Right atrium auricular region (tissue), 2 donors: ENCODE results near the gene GPR65. TPM values are rescaled to one million over a fixed set of nuclear protein-coding genes. Genes with fewer than 3 reads are reported as not detected.

Experiments used
- DNase-seq: peaks from one replicate; pipeline ENCODE4 v3.0.0-alpha.2; 2019; ENCODE audit warnings: low spot score
- H3K27ac ChIP-seq, 2 donors: fragments of 200-600 bp; sonication (generic); 1 replicate in 1 of 2; 2 replicates in 1 of 2; pipeline ENCODE4 v1.5.1; 2016 to 2019
- H3K27me3 ChIP-seq, 2 donors: fragments of 200-600 bp; sonication (generic); one replicate each; pipeline versions ENCODE4 v1.5.1 to v1.6.0; 2017 to 2019
- H3K36me3 ChIP-seq: fragments of 200-600 bp; sonication (generic); one replicate; pipeline ENCODE4 v1.5.1; 2016
- H3K4me1 ChIP-seq, 2 donors: fragments of 200-600 bp; sonication (generic); one replicate each; pipeline versions ENCODE4 v1.5.1 to v1.6.0; 2017 to 2019
- H3K4me3 ChIP-seq, 2 donors: fragments of 200-600 bp; sonication (generic); 1 replicate in 1 of 2; 2 replicates in 1 of 2; pipeline ENCODE4 v1.5.1; 2017 to 2019; ENCODE audit warnings: mild to moderate bottlenecking in 1 of 2, moderate library complexity in 1 of 2
- H3K9me3 ChIP-seq, 2 donors: fragments of 200-600 bp; sonication (generic); one replicate each; pipeline ENCODE4 v1.5.1; 2019
- CTCF ChIP-seq, 2 donors: fragments of 200-600 bp; sonication (generic); IDR thresholded peaks; one replicate each; pipeline ENCODE4 v1.5.1; 2019; ENCODE audit warnings: antibody characterized with exemption in 2 of 2
- total RNA-seq, 2 donors: library from RNA; depleted of rRNA; stranded (reverse); fragments of >200 nt; gene quantifications; one replicate each; pipeline ENCODE4 v1.1.0, GENCODE V29; 2016

Gene GPR65
- total RNA-seq, 2 donors from 2014 or later = 0.26 to 1.3 TPM

- no peaks in the 10 kb centered on the region for H3K27me3 ChIP-seq
- no peaks in the 10 kb centered on the region for H3K36me3 ChIP-seq
- no peaks in the 10 kb centered on the region for H3K9me3 ChIP-seq
- DNase-seq = no peak
- no peak overlapping the region for H3K4me3 ChIP-seq
- no peak for TF ChIP-seq CTCF (IDR thresholded peaks at IDR 0.05)
- H3K4me1 ChIP-seq = no peaks in the 10 kb centered on the region
- H3K27ac ChIP-seq = no peak overlapping the region
Measured at GRCh38 chr14:88049266-88049665, 44.3 kb downstream of the GPR65 start.

- Histone ChIP-seq H3K27me3 (no peaks in the 10 kb centered on the region), H3K27ac (no peak overlapping the region), H3K4me3 (no peak overlapping the region), H3K36me3 (no peaks in the 10 kb centered on the region), H3K9me3 (no peaks in the 10 kb centered on the region), H3K4me1 (no peaks in the 10 kb centered on the region)
- no peak for TF ChIP-seq CTCF (IDR thresholded peaks at IDR 0.05)
- no peak for DNase-seq
Measured at GRCh38 chr14:88049936-88050335, 45.0 kb downstream of the GPR65 start.

- H3K27ac ChIP-seq = no peak overlapping the region
- H3K27me3 ChIP-seq = no peaks in the 10 kb centered on the region
- no peak overlapping the region for H3K4me3 ChIP-seq
- no peaks in the 10 kb centered on the region for H3K36me3 ChIP-seq
- TF ChIP-seq CTCF (IDR thresholded peaks at IDR 0.05) = no peak
- H3K4me1 ChIP-seq = no peaks in the 10 kb centered on the region
- no peaks in the 10 kb centered on the region for H3K9me3 ChIP-seq
- DNase-seq = no peak
Measured at GRCh38 chr14:88060576-88060975, 55.6 kb downstream of the GPR65 start.

GRCh38 chr14:88063811-88064210, 58.9 kb downstream of the GPR65 start:
- Histone ChIP-seq H3K9me3 (no peaks in the 10 kb centered on the region), H3K27ac (no peak overlapping the region), H3K4me3 (no peak overlapping the region), H3K36me3 (no peaks in the 10 kb centered on the region), H3K4me1 (no peaks in the 10 kb centered on the region), H3K27me3 (no peaks in the 10 kb centered on the region)
- DNase-seq = no peak
- no peak for TF ChIP-seq CTCF (IDR thresholded peaks at IDR 0.05)

Other genes starting within 250 kb of the GPR65 start
- gene GALC, start 12.0 kb upstream of the GPR65 start, total RNA-seq = 10 to 100 TPM; 20.8 to 21.8 TPM